ENCODE results near the gene NBL1.
A peak's percentile ranks its signal among the peaks of the same experiment; 100 is the strongest.
"Not testable (repeated sequence)": the region's sequence is repeated elsewhere in the genome, so short reads cannot be mapped to it uniquely, and the experiment has no call there.

NBL1 gene

DNA sequence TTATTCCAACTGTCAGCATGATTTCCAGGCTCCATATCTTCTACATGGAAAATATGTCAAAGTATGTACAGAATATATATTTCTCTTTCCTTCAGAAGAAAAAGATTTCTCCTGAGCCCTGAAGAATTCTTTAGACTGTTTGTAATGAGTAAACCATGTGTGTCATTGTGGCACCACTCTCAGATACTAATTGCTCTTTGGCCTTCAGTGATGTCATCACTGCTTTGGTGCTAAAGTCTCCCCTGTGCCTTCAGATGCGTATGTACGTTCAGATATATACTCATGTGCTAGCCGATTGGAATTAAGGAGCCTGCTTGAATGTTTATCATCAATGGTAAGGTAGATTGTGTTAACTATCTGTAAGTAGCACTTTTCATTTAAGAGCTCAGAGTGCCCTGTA is 20.6 kb upstream of the NBL1 start:
- DNase-seq: no peak

- no peak for DNase-seq
Observed at GRCh38 chr1:19625291-19625937, 18.7 kb upstream of the NBL1 start.

GRCh38 chr1:19628879-19629278 is 15.2 kb upstream of the NBL1 start:
- DNase-seq: no peak

DNA sequence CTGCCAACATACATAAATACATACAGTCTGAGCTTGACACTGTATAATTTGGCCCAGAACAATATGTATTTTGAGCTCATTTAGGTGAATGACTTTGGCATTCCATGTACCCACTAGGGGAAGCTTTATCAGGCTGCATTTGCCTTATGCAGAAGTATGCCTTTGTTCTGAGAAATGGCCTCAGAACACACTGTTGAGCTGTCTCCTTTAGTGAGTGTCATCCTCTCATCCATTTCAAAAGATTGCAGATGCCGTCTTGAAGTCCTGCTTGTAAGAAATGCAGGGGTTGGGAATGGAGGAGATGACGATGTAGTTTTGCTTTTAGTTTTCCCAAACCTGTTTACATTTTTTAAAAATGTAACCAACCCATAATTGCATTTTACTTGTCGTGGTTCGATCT is 14.8 kb upstream of the NBL1 start:
- DNase-seq: no peak

- not testable (repeated sequence) for DNase-seq
Observed at GRCh38 chr1:19630192-19630591, 13.9 kb upstream of the NBL1 start.

- no peak for DNase-seq
Observed at GRCh38 chr1:19630720-19631395, 13.3 kb upstream of the NBL1 start.

GRCh38 chr1:19632211-19632610 is 11.9 kb upstream of the NBL1 start:
- no peak for DNase-seq

DNA sequence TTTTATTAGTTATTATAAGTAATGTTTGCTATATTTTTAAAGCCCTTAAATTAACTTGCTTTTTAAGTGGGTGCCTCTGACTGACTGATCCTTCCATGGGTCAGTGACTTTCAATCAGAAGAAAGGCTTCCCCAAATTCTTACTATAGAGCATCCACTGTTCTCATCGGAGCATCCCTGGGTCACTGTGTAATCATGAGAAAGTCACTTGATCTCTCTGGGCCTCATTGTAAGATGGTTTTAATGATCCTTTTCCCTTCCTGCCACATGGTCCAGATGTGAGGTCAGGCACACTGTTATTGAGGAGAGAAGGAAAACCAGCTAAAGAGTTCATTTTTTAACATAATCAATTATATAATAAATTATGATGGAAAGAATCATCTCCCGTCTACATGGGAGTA is 11.0 kb upstream of the NBL1 start:
- DNase-seq: no peak

DNA sequence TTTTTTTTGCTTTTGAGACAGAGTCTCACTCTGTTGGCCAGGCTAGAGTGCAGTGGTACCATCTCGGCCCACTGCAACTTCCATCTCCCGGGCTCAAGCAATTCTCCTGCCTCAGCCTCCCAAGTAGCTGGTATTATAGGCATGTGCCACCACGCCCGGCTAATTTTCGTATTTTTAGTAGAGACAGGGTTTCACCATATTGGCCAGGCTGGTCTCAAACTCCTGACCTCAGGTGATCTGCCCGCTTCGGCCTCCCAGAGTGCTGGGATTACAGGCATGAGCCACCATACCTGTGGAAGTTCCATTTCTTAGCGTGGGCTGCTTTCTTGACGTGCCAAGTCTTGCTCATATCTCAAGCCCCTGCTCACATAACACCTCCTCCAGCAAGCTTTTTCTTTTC is 9.0 kb upstream of the NBL1 start:
- DNase-seq: not testable (repeated sequence)

GRCh38 chr1:19635646-19636045 is 8.5 kb upstream of the NBL1 start:
- no peak for DNase-seq

GRCh38 chr1:19636065-19636464 is 8.0 kb upstream of the NBL1 start:
- DNase-seq: no peak

- DNase-seq: not testable (repeated sequence)
Observed at GRCh38 chr1:19636749-19637148, 7.4 kb upstream of the NBL1 start.

- no peak for DNase-seq
Observed at GRCh38 chr1:19637606-19638005, 6.5 kb upstream of the NBL1 start.

- not testable (repeated sequence) for DNase-seq
Observed at GRCh38 chr1:19639228-19639627, 4.9 kb upstream of the NBL1 start.

GRCh38 chr1:19639999-19640362 is 4.1 kb upstream of the NBL1 start:
- no peak for DNase-seq

DNA sequence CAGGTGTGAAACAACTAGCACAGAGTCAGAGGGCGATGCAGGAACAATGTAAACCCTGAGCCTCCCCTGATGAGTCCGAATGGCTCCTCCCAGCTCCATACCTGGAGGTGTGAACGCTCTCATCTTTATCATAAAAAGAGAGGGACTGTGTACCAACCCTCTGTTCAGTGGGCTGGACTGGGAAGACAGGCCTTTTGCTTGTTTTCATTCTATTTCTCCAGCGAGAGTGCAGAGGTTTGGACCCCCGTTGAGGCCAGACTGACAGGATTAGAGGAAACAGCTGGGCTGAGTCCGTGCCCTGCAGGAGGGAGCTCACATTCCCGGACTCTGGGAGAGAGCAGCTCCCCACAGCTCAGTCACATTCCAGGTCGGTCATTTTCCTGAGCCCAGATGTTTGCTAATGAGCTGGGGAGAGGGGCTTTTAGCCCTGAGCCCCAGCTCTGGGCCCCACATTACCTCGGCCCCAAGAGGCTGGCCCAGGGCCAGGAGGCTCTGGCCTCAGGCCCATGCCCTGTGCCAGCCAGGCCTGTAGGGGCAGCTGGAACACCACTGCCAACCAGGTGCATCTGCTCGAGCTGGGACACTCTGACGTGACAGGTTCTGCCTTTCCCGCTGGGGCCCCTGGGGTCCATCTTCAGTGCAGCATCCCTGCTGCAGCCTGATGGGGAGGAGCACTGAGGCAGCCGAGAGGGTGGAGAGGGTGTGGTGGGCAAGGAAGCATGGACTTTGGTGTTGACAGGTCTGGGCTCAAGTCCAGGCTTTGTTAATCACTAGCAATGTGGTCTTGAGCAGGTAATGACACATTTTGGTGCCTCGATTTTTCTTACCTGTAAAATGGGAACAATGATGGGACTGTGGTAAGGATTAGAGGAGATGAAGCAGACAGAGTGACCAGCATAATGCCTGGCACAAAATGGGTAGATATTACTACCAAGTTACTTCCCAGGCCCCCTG is 3.5 kb upstream of the NBL1 start:
- DNase-seq: no peak

GRCh38 chr1:19643121-19643520 is 990 bp upstream of the NBL1 start:
- DNase-seq: no peak

- DNase-seq: no peak
Observed at GRCh38 chr1:19644395-19644680, 227 bp downstream of the NBL1 start.

GRCh38 chr1:19644681-19645410 is 735 bp downstream of the NBL1 start:
- DNase-seq: peak; percentile 61 to 63

GRCh38 chr1:19645411-19646251 is 1.5 kb downstream of the NBL1 start:
- no peak for DNase-seq

- DNase-seq: no peak
Observed at GRCh38 chr1:19646377-19647319, 2.5 kb downstream of the NBL1 start.
